NOMO-1 treated with DMSO at 0.1 percent for 48 hours (cell line): ENCODE measurements around the gene GPR171.

ENCODE experiments used
- DNase-seq: peaks from one replicate; lab custom pipeline; 2025; ENCODE audit not compliant: unreplicated experiment; lab: John Stamatoyannopoulos, UW

The GPR171 gene

GRCh38 chr3:151214459-151214858 is 11.4 kb upstream of the GPR171 start:
- DNase-seq: no peak

- no peak for DNase-seq
Measured at GRCh38 chr3:151213881-151214280, 10.9 kb upstream of the GPR171 start.

GRCh38 chr3:151213151-151213550 is 10.1 kb upstream of the GPR171 start:
- DNase-seq: no peak

- peak; percentile 64 for DNase-seq
Measured at GRCh38 chr3:151210676-151211381, 7.8 kb upstream of the GPR171 start.

- DNase-seq: no peak
Measured at GRCh38 chr3:151209654-151210053, 6.6 kb upstream of the GPR171 start.

GRCh38 chr3:151206201-151206600 is 3.2 kb upstream of the GPR171 start:
- DNase-seq: no peak

GRCh38 chr3:151205482-151205881 is 2.5 kb upstream of the GPR171 start:
- DNase-seq: no peak

GRCh38 chr3:151204530-151205402 is 1.8 kb upstream of the GPR171 start:
- no peak for DNase-seq

GRCh38 chr3:151201051-151201730 is 1.8 kb downstream of the GPR171 start:
- DNase-seq: no peak

GRCh38 chr3:151200586-151200985 is 2.4 kb downstream of the GPR171 start:
- DNase-seq: no peak

GRCh38 chr3:151199554-151200438 is 3.2 kb downstream of the GPR171 start:
- DNase-seq: no peak

GRCh38 chr3:151198849-151199248 is 4.2 kb downstream of the GPR171 start:
- no peak for DNase-seq

GRCh38 chr3:151197981-151198767 is 4.8 kb downstream of the GPR171 start:
- DNase-seq: no peak

- DNase-seq: no peak
Measured at GRCh38 chr3:151197228-151197627, 5.8 kb downstream of the GPR171 start.

GRCh38 chr3:151196434-151196833 is 6.6 kb downstream of the GPR171 start:
- no peak for DNase-seq

- no peak for DNase-seq
Measured at GRCh38 chr3:151195826-151196225, 7.2 kb downstream of the GPR171 start.

GRCh38 chr3:151192545-151192944 is 10.5 kb downstream of the GPR171 start:
- DNase-seq: no peak

GRCh38 chr3:151191095-151191494 is 11.9 kb downstream of the GPR171 start:
- no peak for DNase-seq

- no peak for DNase-seq
Measured at GRCh38 chr3:151183265-151183671, 19.7 kb downstream of the GPR171 start.
